HepG2 (cell line): ENCODE measurements around the gene ZNF148. TPM values are rescaled to one million over a fixed set of nuclear protein-coding genes. Genes with fewer than 3 reads are reported as not detected.

Source experiments
- polyA plus RNA-seq, 8 experiments: library from polyadenylated mRNA; depleted of rRNA in 3 of 8; stranded (reverse) in 7 of 8; unstranded in 1 of 8; fragments of >200 nt; fragmentation: Illumina TruSeq in 4 of 8; extraction: Trizol in 4 of 8; gene quantifications; 2 replicates each; pipeline versions ENCODE4 v1.2.1 to v1.2.3, GENCODE V29; 2011 to 2016; ENCODE audit warnings: low read depth in 4 of 8, missing spikeins in 1 of 8, mixed read lengths in 1 of 8; ENCODE audit not compliant: insufficient read depth in 1 of 8
- small RNA-seq, 3 experiments: library from RNA; depleted of rRNA; stranded (forward); fragments of <200 nt; gene quantifications; one replicate each; pipeline ENCODE3, GENCODE V24; 2012; ENCODE audit warnings: low read depth in 2 of 3, low replicate concordance in 1 of 3; ENCODE audit not compliant: insufficient read length in 3 of 3, insufficient read depth in 2 of 3
- total RNA-seq, 5 experiments: library from RNA; depleted of rRNA; stranded (reverse); fragments of >200 nt; fragmentation: Illumina TruSeq; extraction: Trizol; gene quantifications; 2 replicates each; pipeline ENCODE4 v1.2.3, GENCODE V29; 2016; ENCODE audit warnings: low read depth in 1 of 5

The ZNF148 gene
- total and polyA plus RNA-seq, 2 of the 13 experiments (the other 11 are each of a cell fraction or from before 2014, with no cell fraction given): 10.6 to 36.1 TPM

Small RNA genes within 50 kb of the gene (small RNA-seq; reads per million reads assigned to genes)
- gene RNU6-232P: 0 reads per million in 3 experiments

Other genes starting within 250 kb of the ZNF148 start
- 0.13 and 0.71 TPM in 2 replicates for gene SLC12A8, start 162.6 kb downstream of the ZNF148 start, total RNA-seq (2016; rRNA removed; fragmentation: Illumina TruSeq; extraction: Trizol)
- 0.44 and 0.55 TPM in 2 replicates for gene SLC12A8, start 162.6 kb downstream of the ZNF148 start, polyA plus RNA-seq (2011; rRNA removed)
- 73.6 and 115 TPM in 2 replicates for gene SNX4, start 144.9 kb upstream of the ZNF148 start, total RNA-seq (2016; rRNA removed; fragmentation: Illumina TruSeq; extraction: Trizol)
- gene SNX4, start 144.9 kb upstream of the ZNF148 start, polyA plus RNA-seq (2011; rRNA removed): 11.6 and 18.1 TPM in 2 replicates
- gene OSBPL11, start 220.2 kb upstream of the ZNF148 start, total RNA-seq (2016; rRNA removed; fragmentation: Illumina TruSeq; extraction: Trizol): 10.9 and 18.7 TPM in 2 replicates
- 3.9 TPM in 2 replicates for gene OSBPL11, start 220.2 kb upstream of the ZNF148 start, polyA plus RNA-seq (2011; rRNA removed)